ENCODE data around the gene NT5DC3. TPM values are rescaled to one million over a fixed set of nuclear protein-coding genes. Genes with fewer than 3 reads are reported as not detected.

Gene NT5DC3
- total RNA-seq, 1 experiment from 2014 or later: 9.5 TPM

GRCh38 chr12:103766028-103766427 is 75.0 kb downstream of the NT5DC3 start:
- no TSS peak for BruUV-seq (replicated peaks)
- no peaks in the 10 kb centered on the region for H3K9me3 Mint-ChIP-seq (ENCODE audit: unreplicated experiment)
- no peaks in the 10 kb centered on the region for H3K36me3 Mint-ChIP-seq (ENCODE audit: insufficient read depth, unreplicated experiment)
- no peaks in the 10 kb centered on the region for H3K4me1 Mint-ChIP-seq (ENCODE audit: low read depth, unreplicated experiment)
- H3K4me3 ChIP-seq (ENCODE audit: low read depth, low read length): no peak overlapping the region
- DNase-seq: no peak
- no peaks in the 10 kb centered on the region for H3K9me3 ChIP-seq
- no peaks in the 10 kb centered on the region for H3K4me1 ChIP-seq
- TF ChIP-seq CTCF (IDR thresholded peaks at IDR 0.05; ENCODE audit: insufficient read depth in 1 of 2, low read depth in 1 of 2, low read length in 1 of 2, severe bottlenecking in 1 of 2, unreplicated experiment in 1 of 2): no peak
- ChIA-PET POLR2A (no interaction called here), CTCF (no interaction called here)
- intact Hi-C loops (cut with micrococcal nuclease; ENCODE audit: unreplicated experiment): no loop called here
- H3K36me3 ChIP-seq (ENCODE audit: control insufficient read depth, insufficient read depth, low read length): no peaks in the 10 kb centered on the region
- H3K27ac Mint-ChIP-seq (ENCODE audit: unreplicated experiment): no peak overlapping the region
- no peaks in the 10 kb centered on the region for H3K27me3 ChIP-seq (replicated peaks; ENCODE audit: control insufficient read depth, insufficient read depth, low read length)
- no peak overlapping the region for H3K4me3 Mint-ChIP-seq (ENCODE audit: unreplicated experiment)
- no peaks in the 10 kb centered on the region for H3K27me3 Mint-ChIP-seq (ENCODE audit: insufficient read depth, unreplicated experiment)

- H3K4me1 ChIP-seq: no peaks in the 10 kb centered on the region
- H3K4me1 Mint-ChIP-seq (ENCODE audit: low read depth, unreplicated experiment): no peaks in the 10 kb centered on the region
- no peak for DNase-seq
- no peaks in the 10 kb centered on the region for H3K36me3 Mint-ChIP-seq (ENCODE audit: insufficient read depth, unreplicated experiment)
- no peaks in the 10 kb centered on the region for H3K27me3 ChIP-seq (replicated peaks; ENCODE audit: control insufficient read depth, insufficient read depth, low read length)
- intact Hi-C loops (cut with micrococcal nuclease; ENCODE audit: unreplicated experiment): no loop called here
- no peak overlapping the region for H3K4me3 Mint-ChIP-seq (ENCODE audit: unreplicated experiment)
- no peaks in the 10 kb centered on the region for H3K9me3 Mint-ChIP-seq (ENCODE audit: unreplicated experiment)
- no peak overlapping the region for H3K27ac Mint-ChIP-seq (ENCODE audit: unreplicated experiment)
- H3K9me3 ChIP-seq: no peaks in the 10 kb centered on the region
- BruUV-seq (replicated peaks): no TSS peak
- ChIA-PET POLR2A (no interaction called here), CTCF (no interaction called here)
- H3K27me3 Mint-ChIP-seq (ENCODE audit: insufficient read depth, unreplicated experiment): no peaks in the 10 kb centered on the region
- H3K4me3 ChIP-seq (ENCODE audit: low read depth, low read length): no peak overlapping the region
- H3K36me3 ChIP-seq (ENCODE audit: control insufficient read depth, insufficient read depth, low read length): no peaks in the 10 kb centered on the region
- no peak for TF ChIP-seq CTCF (IDR thresholded peaks at IDR 0.05; ENCODE audit: insufficient read depth in 1 of 2, low read depth in 1 of 2, low read length in 1 of 2, severe bottlenecking in 1 of 2, unreplicated experiment in 1 of 2)
Observed at GRCh38 chr12:103765322-103765721, 75.7 kb downstream of the NT5DC3 start.

GRCh38 chr12:103762473-103762872 is 78.6 kb downstream of the NT5DC3 start:
- intact Hi-C loops (cut with micrococcal nuclease; ENCODE audit: unreplicated experiment): no loop called here
- no peaks in the 10 kb centered on the region for H3K9me3 Mint-ChIP-seq (ENCODE audit: unreplicated experiment)
- no peak for TF ChIP-seq CTCF (IDR thresholded peaks at IDR 0.05; ENCODE audit: insufficient read depth in 1 of 2, low read depth in 1 of 2, low read length in 1 of 2, severe bottlenecking in 1 of 2, unreplicated experiment in 1 of 2)
- DNase-seq: no peak
- POLR2A ChIA-PET: no interaction called here
- Histone ChIP-seq H3K4me1 (no peaks in the 10 kb centered on the region), H3K9me3 (no peaks in the 10 kb centered on the region), H3K4me3 (ENCODE audit: low read depth, low read length) (no peak overlapping the region), H3K36me3 (ENCODE audit: control insufficient read depth, insufficient read depth, low read length) (no peaks in the 10 kb centered on the region), H3K27me3 (replicated peaks; ENCODE audit: control insufficient read depth, insufficient read depth, low read length) (no peaks in the 10 kb centered on the region)
- no peak overlapping the region for H3K27ac Mint-ChIP-seq (ENCODE audit: unreplicated experiment)
- H3K4me1 Mint-ChIP-seq (ENCODE audit: low read depth, unreplicated experiment): no peaks in the 10 kb centered on the region
- BruUV-seq (replicated peaks): no TSS peak
- CTCF ChIA-PET: no interaction called here
- no peaks in the 10 kb centered on the region for H3K27me3 Mint-ChIP-seq (ENCODE audit: insufficient read depth, unreplicated experiment)
- H3K4me3 Mint-ChIP-seq (ENCODE audit: unreplicated experiment): no peak overlapping the region
- no peaks in the 10 kb centered on the region for H3K36me3 Mint-ChIP-seq (ENCODE audit: insufficient read depth, unreplicated experiment)
